ENCODE data around the gene ZNF202. TPM values are rescaled to one million over a fixed set of nuclear protein-coding genes. Genes with fewer than 3 reads are reported as not detected.
A peak's percentile ranks its signal among the peaks of the same experiment; 100 is the strongest.

ZNF202 gene
- total and polyA plus RNA-seq, 2 experiments from 2014 or later = 4.5 to 5.5 TPM

DNA sequence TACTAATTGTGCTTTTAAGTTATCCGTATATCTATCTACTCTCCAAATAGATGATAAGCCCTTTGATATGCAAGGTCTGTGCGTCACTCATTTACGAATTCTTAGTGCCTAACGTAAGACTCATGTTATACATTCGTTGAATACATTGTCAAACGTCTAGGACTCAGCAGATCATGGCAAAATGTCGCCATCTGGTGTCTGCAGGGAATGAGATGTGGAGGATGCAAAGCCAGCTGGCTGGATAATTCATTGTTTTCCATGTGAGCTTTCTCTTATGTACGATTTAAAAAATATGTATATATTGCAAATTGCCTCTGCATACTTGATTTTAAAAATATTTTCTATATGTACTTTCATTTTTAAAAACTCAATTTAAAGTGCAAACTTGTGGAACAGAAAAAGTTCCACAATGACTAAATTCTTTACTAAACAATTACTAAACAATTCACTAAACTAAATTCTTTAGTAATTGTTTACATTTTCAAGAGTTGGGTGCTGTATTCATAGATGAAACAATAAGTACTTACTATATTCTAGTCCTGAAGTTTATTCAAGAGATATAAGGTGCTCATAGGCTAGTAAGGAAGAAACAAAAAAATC, 33.8 kb downstream of the ZNF202 start:
- H3K4me2 ChIP-seq (ENCODE audit: unreplicated experiment) = no peak overlapping the region
- H3K27ac ChIP-seq = no peak overlapping the region
- TF ChIP-seq EZH2phosphoT487 (IDR thresholded peaks at IDR 0.05; ENCODE audit: insufficient read depth, low read depth) = no peak
- TF ChIP-seq EZH2 (IDR thresholded peaks at IDR 0.05; ENCODE audit: insufficient read depth, poor library complexity, severe bottlenecking) = no peak
- no peaks in the 10 kb centered on the region for H3K36me3 ChIP-seq (ENCODE audit: low read depth)
- H3K4me1 ChIP-seq (ENCODE audit: insufficient read depth) = no peaks in the 10 kb centered on the region
- H3F3A ChIP-seq (ENCODE audit: insufficient read depth) = no peaks in the 10 kb centered on the region
- 3% methylated on average over 8 of the region's 8 CpGs for WGBS, 2 experiments (ENCODE audit: low coverage in 1 of 2, low lambda C conversion rate in 2 of 2, missing lambda C conversion rate in 2 of 2)
- DNase-seq = peak; percentile 81
- H3K9me2 ChIP-seq (ENCODE audit: insufficient read depth) = no peaks in the 10 kb centered on the region
- H4K20me1 ChIP-seq (ENCODE audit: insufficient read depth) = no peaks in the 10 kb centered on the region
- H3K27me3 ChIP-seq (replicated peaks; ENCODE audit: insufficient read depth) = peaks cover 6% of the 10 kb centered on the region
- no peak overlapping the region for H3K9ac ChIP-seq
- H2AFZ ChIP-seq = no peak overlapping the region
- H3K79me2 ChIP-seq (ENCODE audit: insufficient read depth) = no peaks in the 10 kb centered on the region
- in situ Hi-C loops (cut with MboI) = no loop called here
- H3K4me3 ChIP-seq = no peak overlapping the region
- no peaks in the 10 kb centered on the region for H3K9me3 ChIP-seq (ENCODE audit: low read depth)

DNA sequence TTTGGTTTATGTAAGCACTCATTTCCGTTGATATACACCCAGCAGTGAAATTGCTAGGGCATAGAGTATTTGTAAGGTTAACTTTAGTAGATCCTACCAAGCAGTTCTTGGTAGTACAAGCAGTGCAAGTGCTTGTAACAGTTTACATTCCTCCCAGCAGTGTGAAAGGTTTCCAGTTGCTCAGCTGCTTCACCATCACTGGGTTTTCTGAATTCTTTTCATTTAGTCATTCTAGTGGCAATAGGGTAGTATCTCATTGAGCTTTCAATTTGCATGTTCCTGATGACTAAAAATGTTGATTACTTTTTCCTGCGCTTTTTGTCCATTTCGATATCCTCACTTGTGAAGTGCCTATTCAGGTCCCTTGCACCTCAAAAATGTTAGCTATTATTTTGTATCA, 34.3 kb downstream of the ZNF202 start:
- Histone ChIP-seq H3K27ac (no peak overlapping the region), H3K9me3 (ENCODE audit: low read depth) (no peaks in the 10 kb centered on the region), H2AFZ (no peak overlapping the region), H3K4me2 (ENCODE audit: unreplicated experiment) (no peak overlapping the region), H3K79me2 (ENCODE audit: insufficient read depth) (no peaks in the 10 kb centered on the region), H3K9me2 (ENCODE audit: insufficient read depth) (no peaks in the 10 kb centered on the region), H3K4me3 (no peak overlapping the region), H4K20me1 (ENCODE audit: insufficient read depth) (no peaks in the 10 kb centered on the region), H3K4me1 (ENCODE audit: insufficient read depth) (no peaks in the 10 kb centered on the region), H3K9ac (no peak overlapping the region), H3K36me3 (ENCODE audit: low read depth) (no peaks in the 10 kb centered on the region), H3F3A (ENCODE audit: insufficient read depth) (no peaks in the 10 kb centered on the region), H3K27me3 (replicated peaks; ENCODE audit: insufficient read depth) (peaks cover 10% of the 10 kb centered on the region)
- 79 to 94% methylated on average over 3 of the region's 3 CpGs for WGBS, 2 experiments (ENCODE audit: low coverage in 1 of 2, low lambda C conversion rate in 2 of 2, missing lambda C conversion rate in 2 of 2)
- DNase-seq = no peak
- TF ChIP-seq EZH2phosphoT487 (IDR thresholded peaks at IDR 0.05; ENCODE audit: insufficient read depth, low read depth) = no peak
- TF ChIP-seq EZH2 (IDR thresholded peaks at IDR 0.05; ENCODE audit: insufficient read depth, poor library complexity, severe bottlenecking) = no peak
- in situ Hi-C loops (cut with MboI) = no loop called here

DNA sequence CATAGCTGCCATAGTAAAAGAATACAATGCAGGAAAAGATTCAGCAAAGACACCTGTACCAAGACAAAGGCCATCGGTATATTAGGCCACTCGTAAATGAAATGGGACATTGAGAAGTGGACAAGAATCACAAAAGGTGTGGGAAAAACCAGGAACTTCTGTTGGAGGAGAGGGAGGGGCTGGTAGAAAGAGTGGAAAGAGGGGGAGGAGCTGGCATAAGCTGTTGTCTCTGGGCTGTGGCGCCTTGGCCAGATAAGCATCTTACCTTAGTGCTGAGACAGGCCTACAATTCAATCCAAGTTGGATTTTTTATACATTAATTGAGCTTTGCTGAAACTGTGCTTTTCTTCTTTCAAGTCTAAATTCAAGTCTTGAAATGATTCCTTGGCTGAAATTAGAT, 37.1 kb downstream of the ZNF202 start:
- Histone ChIP-seq H2AFZ (no peak overlapping the region), H3K27ac (no peak overlapping the region), H3K9me2 (ENCODE audit: insufficient read depth) (no peaks in the 10 kb centered on the region), H3K9me3 (ENCODE audit: low read depth) (no peaks in the 10 kb centered on the region), H3K9ac (no peak overlapping the region), H3F3A (ENCODE audit: insufficient read depth) (no peaks in the 10 kb centered on the region), H3K36me3 (ENCODE audit: low read depth) (no peaks in the 10 kb centered on the region), H3K4me3 (no peak overlapping the region), H3K4me2 (ENCODE audit: unreplicated experiment) (no peak overlapping the region), H3K4me1 (ENCODE audit: insufficient read depth) (no peaks in the 10 kb centered on the region), H3K27me3 (replicated peaks; ENCODE audit: insufficient read depth) (peaks cover 13% of the 10 kb centered on the region), H4K20me1 (ENCODE audit: insufficient read depth) (no peaks in the 10 kb centered on the region), H3K79me2 (ENCODE audit: insufficient read depth) (no peaks in the 10 kb centered on the region)
- no peak for DNase-seq
- TF ChIP-seq EZH2phosphoT487 (IDR thresholded peaks at IDR 0.05; ENCODE audit: insufficient read depth, low read depth) = no peak
- no peak for TF ChIP-seq EZH2 (IDR thresholded peaks at IDR 0.05; ENCODE audit: insufficient read depth, poor library complexity, severe bottlenecking)
- whole genome bisulfite sequencing, 2 experiments (ENCODE audit: low coverage in 1 of 2, low lambda C conversion rate in 2 of 2, missing lambda C conversion rate in 2 of 2) = 68 to 73% methylated on average over 3 of the region's 3 CpGs
- in situ Hi-C loops (cut with MboI) = no loop called here

DNA sequence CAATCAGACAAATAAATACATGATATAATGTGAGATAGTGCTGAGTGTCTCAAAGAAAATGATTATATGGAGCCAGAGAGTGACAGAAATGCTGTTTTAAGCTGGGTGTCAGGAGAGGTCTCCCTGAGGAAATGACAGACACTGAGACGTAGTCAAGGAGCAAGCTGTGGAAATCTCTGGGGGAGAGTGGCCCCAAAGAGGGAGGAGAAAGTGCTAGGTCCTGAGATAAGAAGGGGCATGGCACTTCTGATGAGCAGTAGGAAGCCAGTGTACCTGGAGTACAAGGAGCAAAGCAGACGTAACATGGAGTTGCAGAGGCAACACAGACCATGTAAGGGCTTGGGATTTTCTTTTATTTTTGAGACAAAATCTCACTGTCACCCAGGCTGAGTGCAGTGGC, 38.8 kb downstream of the ZNF202 start:
- H4K20me1 ChIP-seq (ENCODE audit: insufficient read depth) = no peaks in the 10 kb centered on the region
- WGBS, 2 experiments (ENCODE audit: low coverage in 1 of 2, low lambda C conversion rate in 2 of 2, missing lambda C conversion rate in 2 of 2) = 30 to 33% methylated on average over 2 of the region's 2 CpGs
- H3K36me3 ChIP-seq (ENCODE audit: low read depth) = no peaks in the 10 kb centered on the region
- H3K4me3 ChIP-seq = no peak overlapping the region
- no peak for TF ChIP-seq EZH2phosphoT487 (IDR thresholded peaks at IDR 0.05; ENCODE audit: insufficient read depth, low read depth)
- no peak for TF ChIP-seq EZH2 (IDR thresholded peaks at IDR 0.05; ENCODE audit: insufficient read depth, poor library complexity, severe bottlenecking)
- H3K9me2 ChIP-seq (ENCODE audit: insufficient read depth) = no peaks in the 10 kb centered on the region
- H3K4me1 ChIP-seq (ENCODE audit: insufficient read depth) = no peaks in the 10 kb centered on the region
- no peaks in the 10 kb centered on the region for H3K79me2 ChIP-seq (ENCODE audit: insufficient read depth)
- no peak overlapping the region for H2AFZ ChIP-seq
- in situ Hi-C loops (cut with MboI) = no loop called here
- H3F3A ChIP-seq (ENCODE audit: insufficient read depth) = no peaks in the 10 kb centered on the region
- no peak overlapping the region for H3K4me2 ChIP-seq (ENCODE audit: unreplicated experiment)
- no peaks in the 10 kb centered on the region for H3K9me3 ChIP-seq (ENCODE audit: low read depth)
- no peak overlapping the region for H3K9ac ChIP-seq
- no peak overlapping the region for H3K27ac ChIP-seq
- DNase-seq = no peak
- H3K27me3 ChIP-seq (replicated peaks; ENCODE audit: insufficient read depth) = peaks cover 15% of the 10 kb centered on the region

DNA sequence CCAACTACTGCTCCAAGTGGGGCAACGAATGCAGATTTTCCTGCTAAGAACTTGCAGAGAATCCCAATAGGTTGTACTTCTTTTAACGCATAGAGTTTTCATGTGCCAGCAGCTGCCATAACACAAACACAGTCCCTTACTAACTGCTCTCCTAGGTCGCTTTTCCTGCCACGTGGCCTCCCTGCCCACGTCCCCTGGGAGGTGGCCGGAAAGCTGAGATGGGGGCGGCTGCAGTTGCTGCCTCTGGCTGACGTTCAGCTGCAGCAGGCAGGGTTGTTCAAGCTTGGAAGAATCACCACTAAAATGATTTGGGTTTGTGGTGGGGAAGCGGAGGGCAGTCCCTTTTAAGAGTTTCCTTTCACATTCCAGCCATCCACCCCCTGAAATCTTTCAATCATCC, 39.3 kb downstream of the ZNF202 start:
- Histone ChIP-seq H3K27ac (no peak overlapping the region), H3K79me2 (ENCODE audit: insufficient read depth) (no peaks in the 10 kb centered on the region), H3K27me3 (replicated peaks; ENCODE audit: insufficient read depth) (peaks cover 15% of the 10 kb centered on the region), H3K9ac (no peak overlapping the region), H4K20me1 (ENCODE audit: insufficient read depth) (no peaks in the 10 kb centered on the region), H3K9me2 (ENCODE audit: insufficient read depth) (no peaks in the 10 kb centered on the region), H2AFZ (no peak overlapping the region), H3K36me3 (ENCODE audit: low read depth) (no peaks in the 10 kb centered on the region), H3F3A (ENCODE audit: insufficient read depth) (no peaks in the 10 kb centered on the region), H3K9me3 (ENCODE audit: low read depth) (no peaks in the 10 kb centered on the region), H3K4me3 (no peak overlapping the region), H3K4me1 (ENCODE audit: insufficient read depth) (no peaks in the 10 kb centered on the region), H3K4me2 (ENCODE audit: unreplicated experiment) (no peak overlapping the region)
- in situ Hi-C loops (cut with MboI) = no loop called here
- DNase-seq = no peak
- WGBS, 2 experiments (ENCODE audit: low coverage in 1 of 2, low lambda C conversion rate in 2 of 2, missing lambda C conversion rate in 2 of 2) = 31 to 46% methylated on average over 9 of the region's 9 CpGs
- TF ChIP-seq EZH2phosphoT487 (IDR thresholded peaks at IDR 0.05; ENCODE audit: insufficient read depth, low read depth) = no peak
- TF ChIP-seq EZH2 (IDR thresholded peaks at IDR 0.05; ENCODE audit: insufficient read depth, poor library complexity, severe bottlenecking) = no peak
